Peyer's patch (tissue), 4 donors: ENCODE data around the gene BARX1.

Experiments used
- POLR2A ChIP-seq, 2 donors: fragments of 450-650 bp; IDR thresholded peaks; one replicate each; pipeline ENCODE4 v1.5.1; 2017; ENCODE audit warnings: antibody characterized with exemption in 2 of 2, mild to moderate bottlenecking in 2 of 2, moderate library complexity in 2 of 2
- TF ChIP-seq, protein P1 (sequence below), 6 experiments: fragments of 450-650 bp in 4 of 6; fragments of 200-600 bp in 2 of 6; sonication (generic) in 1 of 6; IDR thresholded peaks; one replicate each; pipeline ENCODE4 v1.5.1; 2017 to 2019; ENCODE audit warnings: antibody characterized with exemption in 6 of 6, mild to moderate bottlenecking in 3 of 6, moderate library complexity in 1 of 6

- TF ChIP-seq POLR2A (IDR thresholded peaks at IDR 0.05) = no peak
- TF ChIP-seq, protein P1, sequence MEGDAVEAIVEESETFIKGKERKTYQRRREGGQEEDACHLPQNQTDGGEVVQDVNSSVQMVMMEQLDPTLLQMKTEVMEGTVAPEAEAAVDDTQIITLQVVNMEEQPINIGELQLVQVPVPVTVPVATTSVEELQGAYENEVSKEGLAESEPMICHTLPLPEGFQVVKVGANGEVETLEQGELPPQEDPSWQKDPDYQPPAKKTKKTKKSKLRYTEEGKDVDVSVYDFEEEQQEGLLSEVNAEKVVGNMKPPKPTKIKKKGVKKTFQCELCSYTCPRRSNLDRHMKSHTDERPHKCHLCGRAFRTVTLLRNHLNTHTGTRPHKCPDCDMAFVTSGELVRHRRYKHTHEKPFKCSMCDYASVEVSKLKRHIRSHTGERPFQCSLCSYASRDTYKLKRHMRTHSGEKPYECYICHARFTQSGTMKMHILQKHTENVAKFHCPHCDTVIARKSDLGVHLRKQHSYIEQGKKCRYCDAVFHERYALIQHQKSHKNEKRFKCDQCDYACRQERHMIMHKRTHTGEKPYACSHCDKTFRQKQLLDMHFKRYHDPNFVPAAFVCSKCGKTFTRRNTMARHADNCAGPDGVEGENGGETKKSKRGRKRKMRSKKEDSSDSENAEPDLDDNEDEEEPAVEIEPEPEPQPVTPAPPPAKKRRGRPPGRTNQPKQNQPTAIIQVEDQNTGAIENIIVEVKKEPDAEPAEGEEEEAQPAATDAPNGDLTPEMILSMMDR (IDR thresholded peaks at IDR 0.05) = no peak
Observed at GRCh38 chr9:93920131-93920800, 34.9 kb downstream of the BARX1 start.
